ENCODE measurements around the gene GPD2. TPM values are rescaled to one million over a fixed set of nuclear protein-coding genes. Genes with fewer than 3 reads are reported as not detected.

Gene GPD2
- 31.7 TPM for polyA plus RNA-seq (2013, experiment 1 of 2)
- 39.5 TPM for polyA plus RNA-seq (2013, experiment 2 of 2)

DNA sequence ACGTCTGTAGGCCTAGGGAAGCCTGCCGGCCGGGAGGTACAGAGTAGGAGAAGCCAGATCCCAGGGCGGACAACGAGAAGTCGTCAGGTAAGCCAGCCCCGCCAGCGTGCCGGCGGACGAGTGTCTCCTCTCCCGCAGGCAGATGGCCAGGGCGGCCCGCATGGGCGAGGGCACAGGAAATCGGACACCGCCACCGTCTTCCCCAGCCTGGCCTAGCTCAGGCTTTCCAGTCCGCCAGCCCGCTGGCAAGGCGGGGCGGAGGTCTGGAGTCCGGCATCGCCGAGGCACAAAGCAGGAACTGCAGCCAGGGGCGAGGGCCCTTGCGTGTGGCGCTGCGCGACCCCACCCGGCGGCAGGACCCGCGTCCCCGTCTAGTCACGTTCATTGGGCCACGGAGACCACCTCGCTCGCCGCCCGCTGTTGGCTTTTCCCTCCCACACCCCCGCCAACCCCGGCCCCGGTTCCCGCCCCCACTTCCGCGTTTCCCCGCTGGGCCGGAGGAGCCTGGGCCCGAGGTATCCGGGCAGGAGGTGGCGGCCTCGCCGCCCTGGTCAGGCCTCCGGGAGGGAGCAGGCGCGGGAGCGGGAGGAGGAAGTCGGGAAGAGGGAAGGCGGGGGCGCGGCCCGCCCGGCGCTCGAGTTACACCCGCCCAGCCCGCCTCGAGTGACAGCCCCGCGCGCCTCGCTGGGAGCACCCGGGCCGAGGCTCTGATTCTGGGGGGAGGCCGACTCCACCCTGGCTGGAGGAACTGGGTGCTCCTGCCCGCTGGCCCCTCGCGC lies at the start of gene GPD2:
Gene GPD2 (plus strand): TSS at position 662 of the 779 bp plus-strand sequence. CDS start 39,727 bp downstream, outside the sequence.
- Histone ChIP-seq H3K9me3 (ENCODE audit: insufficient read depth, low read depth, low read length) (no peaks in the 10 kb centered on the region), H3K4me3 (ENCODE audit: low read length) (peak within 1 kb of the TSS; percentile 70), H3K36me3 (ENCODE audit: insufficient read depth, low read length) (no peaks in the 10 kb centered on the region), H3K4me1 (ENCODE audit: insufficient read depth, low read length) (peaks cover 32% of the 10 kb centered on the region), H3K9ac (ENCODE audit: low read depth, low read length) (peak within 1 kb of the TSS; percentile 84), H3K27ac (ENCODE audit: low read depth, low read length) (peak within 1 kb of the TSS; percentile 94), H3K27me3 (ENCODE audit: insufficient read depth, low read length) (no peaks in the 10 kb centered on the region)
- WGBS: under 1% methylated on average over 79 of the region's 79 CpGs

DNA sequence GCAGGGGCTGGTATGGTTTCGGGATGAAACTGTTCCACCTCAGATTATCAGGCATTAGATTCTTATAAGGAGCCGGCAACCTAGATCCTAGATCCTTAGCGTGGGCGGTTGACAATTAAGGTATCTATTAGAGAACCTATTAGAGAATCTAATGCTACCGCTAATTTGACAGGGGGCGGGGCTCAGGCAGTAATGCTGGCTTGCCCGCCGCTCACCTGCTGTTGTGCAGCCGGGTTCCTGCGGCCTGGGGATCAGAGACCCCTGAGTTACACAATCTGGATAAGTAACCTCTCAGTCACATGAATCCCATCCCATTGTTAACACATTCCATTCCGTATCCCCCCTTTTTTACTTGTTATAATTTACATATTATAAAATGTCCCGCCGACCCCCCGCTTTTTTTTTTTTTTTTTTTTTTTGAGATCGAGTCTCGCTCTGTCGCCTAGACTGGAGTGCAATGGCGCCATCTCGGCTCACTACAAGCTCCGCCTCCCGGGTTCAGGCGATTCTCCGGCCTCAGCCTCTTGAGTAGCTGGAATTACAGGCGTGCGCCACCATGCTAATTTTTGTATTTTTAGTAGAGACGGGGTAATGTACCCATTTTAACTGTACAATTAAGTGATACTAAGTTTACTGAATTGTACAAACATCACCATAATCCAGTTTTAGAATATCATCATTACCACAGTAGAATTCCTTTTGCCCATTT lies 42.0 kb upstream of the GPD2 start:
- WGBS: 97% methylated on average over 22 of the region's 26 CpGs
- no peaks in the 10 kb centered on the region for H3K36me3 ChIP-seq (ENCODE audit: insufficient read depth, low read length)
- H3K27me3 ChIP-seq (ENCODE audit: insufficient read depth, low read length): peaks cover 7% of the 10 kb centered on the region
- no peaks in the 10 kb centered on the region for H3K9me3 ChIP-seq (ENCODE audit: insufficient read depth, low read depth, low read length)
- H3K4me1 ChIP-seq (ENCODE audit: insufficient read depth, low read length): no peaks in the 10 kb centered on the region
- H3K9ac ChIP-seq (ENCODE audit: low read depth, low read length): no peak overlapping the region
- H3K27ac ChIP-seq (ENCODE audit: low read depth, low read length): no peak overlapping the region
- H3K4me3 ChIP-seq (ENCODE audit: low read length): no peak overlapping the region

- Histone ChIP-seq H3K4me1 (ENCODE audit: insufficient read depth, low read length) (no peaks in the 10 kb centered on the region), H3K9me3 (ENCODE audit: insufficient read depth, low read depth, low read length) (no peaks in the 10 kb centered on the region)
These were observed 40.1 kb upstream of the GPD2 start for GRCh38 chr2:156396126-156396525.

DNA sequence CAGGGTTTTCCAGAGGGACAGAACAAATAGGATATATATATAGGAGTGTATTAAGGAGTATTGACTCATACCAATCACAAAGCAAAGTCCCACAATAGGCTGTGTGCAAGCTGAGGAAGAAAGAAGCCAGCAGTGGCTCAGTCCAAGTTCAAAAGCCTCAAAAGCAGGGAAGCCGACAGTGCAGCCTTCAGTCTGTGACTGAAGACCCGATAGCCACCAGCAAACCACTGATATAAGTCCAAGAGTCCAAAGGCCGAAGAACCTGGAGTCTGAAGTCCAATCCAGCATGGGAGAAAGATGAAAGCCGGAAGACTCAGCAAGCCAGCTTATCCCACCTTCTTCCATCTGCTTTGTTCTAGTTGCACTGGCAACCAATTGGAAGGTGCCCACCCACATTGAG lies 39.0 kb upstream of the GPD2 start:
- Histone ChIP-seq H3K4me3 (ENCODE audit: low read length) (no peak overlapping the region), H3K9me3 (ENCODE audit: insufficient read depth, low read depth, low read length) (no peaks in the 10 kb centered on the region), H3K27me3 (ENCODE audit: insufficient read depth, low read length) (peaks cover 14% of the 10 kb centered on the region), H3K27ac (ENCODE audit: low read depth, low read length) (no peak overlapping the region), H3K9ac (ENCODE audit: low read depth, low read length) (no peak overlapping the region), H3K4me1 (ENCODE audit: insufficient read depth, low read length) (peaks cover 4% of the 10 kb centered on the region; the same call in 1 of the 2 replicates), H3K36me3 (ENCODE audit: insufficient read depth, low read length) (no peaks in the 10 kb centered on the region)
- WGBS: 94% methylated on average over 4 of the region's 4 CpGs

More at GRCh38 chr2:156396126-156396525, 40.1 kb upstream of the GPD2 start:
- peaks cover 14% of the 10 kb centered on the region for H3K27me3 ChIP-seq (ENCODE audit: insufficient read depth, low read length)
- WGBS: 96% methylated on average over 1 of the region's 2 CpGs
- no peak overlapping the region for H3K4me3 ChIP-seq (ENCODE audit: low read length)
- no peaks in the 10 kb centered on the region for H3K36me3 ChIP-seq (ENCODE audit: insufficient read depth, low read length)
- H3K27ac ChIP-seq (ENCODE audit: low read depth, low read length): no peak overlapping the region
- H3K9ac ChIP-seq (ENCODE audit: low read depth, low read length): no peak overlapping the region

- no peak overlapping the region for H3K9ac ChIP-seq (ENCODE audit: low read depth, low read length)
- 90% methylated on average over 5 of the region's 5 CpGs for WGBS
- peaks cover 4% of the 10 kb centered on the region; the same call in 1 of the 2 replicates for H3K4me1 ChIP-seq (ENCODE audit: insufficient read depth, low read length)
- no peaks in the 10 kb centered on the region for H3K9me3 ChIP-seq (ENCODE audit: insufficient read depth, low read depth, low read length)
- H3K27me3 ChIP-seq (ENCODE audit: insufficient read depth, low read length): peaks cover 14% of the 10 kb centered on the region
- no peak overlapping the region for H3K4me3 ChIP-seq (ENCODE audit: low read length)
- H3K36me3 ChIP-seq (ENCODE audit: insufficient read depth, low read length): no peaks in the 10 kb centered on the region
- H3K27ac ChIP-seq (ENCODE audit: low read depth, low read length): no peak overlapping the region
These were observed 38.0 kb upstream of the GPD2 start for GRCh38 chr2:156398176-156398575.

DNA sequence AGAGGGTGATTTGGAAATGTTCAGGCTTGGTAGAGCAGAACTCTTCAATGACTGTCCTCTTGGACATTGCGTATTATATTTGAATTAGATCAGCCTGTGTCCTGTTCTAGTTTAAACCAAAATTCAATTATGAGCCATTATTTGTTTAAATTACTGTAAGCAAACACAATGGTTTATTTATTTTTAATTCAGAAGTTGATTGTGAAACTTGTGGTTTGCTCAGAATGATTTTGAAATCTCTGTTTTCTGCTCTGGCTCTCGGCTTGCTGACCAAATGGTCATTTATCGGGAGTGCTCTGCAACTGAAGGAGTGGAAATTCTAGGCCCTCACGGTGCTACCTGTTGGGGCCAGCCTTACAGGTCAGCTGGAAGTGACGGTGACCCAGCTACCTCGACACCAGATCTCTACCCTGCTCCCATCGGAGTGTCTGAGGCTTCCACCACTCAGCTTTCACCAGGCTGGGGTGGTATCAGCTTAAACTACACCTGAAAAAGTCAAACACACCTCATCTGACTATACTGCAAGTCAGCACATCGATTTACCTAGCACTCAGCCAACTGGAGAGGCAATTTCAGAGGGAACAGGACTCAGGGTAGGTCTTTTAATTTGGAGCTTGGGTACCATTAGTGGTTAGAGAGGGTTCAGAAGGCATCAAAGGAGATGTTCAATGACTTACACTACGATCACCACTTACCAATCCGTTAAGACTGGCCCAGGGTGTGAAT lies 36.8 kb upstream of the GPD2 start:
- no peak overlapping the region for H3K9ac ChIP-seq (ENCODE audit: low read depth, low read length)
- H3K27ac ChIP-seq (ENCODE audit: low read depth, low read length): no peak overlapping the region
- H3K4me1 ChIP-seq (ENCODE audit: insufficient read depth, low read length): peaks cover 4% of the 10 kb centered on the region; the same call in 1 of the 2 replicates
- peaks cover 14% of the 10 kb centered on the region for H3K27me3 ChIP-seq (ENCODE audit: insufficient read depth, low read length)
- peak overlapping the region; percentile 83 for H3K4me3 ChIP-seq (ENCODE audit: low read length)
- 81% methylated on average over 8 of the region's 10 CpGs for WGBS
- H3K9me3 ChIP-seq (ENCODE audit: insufficient read depth, low read depth, low read length): no peaks in the 10 kb centered on the region
- H3K36me3 ChIP-seq (ENCODE audit: insufficient read depth, low read length): no peaks in the 10 kb centered on the region

DNA sequence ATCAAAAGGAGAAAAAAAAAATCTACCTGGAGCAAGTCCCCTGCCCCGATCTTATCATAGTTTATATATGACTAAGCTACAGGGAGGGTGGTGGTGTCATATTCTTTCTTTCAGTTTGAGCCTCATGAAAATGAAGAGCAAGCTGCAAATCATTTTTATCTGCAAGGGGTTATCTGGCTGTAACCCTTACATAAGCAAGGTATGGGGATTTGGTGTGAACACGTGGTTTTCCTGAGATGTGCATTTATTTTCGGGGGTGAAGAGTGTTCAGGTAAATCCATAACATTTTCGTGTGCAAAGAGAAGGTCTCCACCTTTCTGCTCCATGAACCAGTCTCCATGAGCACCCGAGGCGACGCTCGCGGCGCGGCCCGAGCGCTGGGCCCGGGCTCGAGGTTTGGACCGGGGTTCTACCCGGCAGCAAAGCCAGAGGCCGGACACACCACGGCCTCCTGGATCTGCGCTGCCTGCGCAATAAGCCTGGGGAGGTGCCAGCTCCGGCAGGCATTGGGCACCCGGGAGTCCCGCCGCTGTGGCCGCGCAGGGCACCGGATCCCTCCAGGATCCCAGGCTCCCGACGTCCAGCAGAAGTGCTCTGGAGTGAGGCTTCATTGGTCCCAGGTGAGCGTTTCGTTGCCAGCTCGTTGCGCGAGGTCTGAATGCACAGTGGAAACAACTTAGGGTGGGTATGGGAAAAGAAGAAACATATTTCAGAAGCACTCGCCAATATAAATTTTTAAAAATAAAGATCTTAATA lies 36.1 kb upstream of the GPD2 start:
- Histone ChIP-seq H3K9ac (ENCODE audit: low read depth, low read length) (peak overlapping the region; percentile 61), H3K27ac (ENCODE audit: low read depth, low read length) (no peak overlapping the region), H3K4me3 (ENCODE audit: low read length) (peak overlapping the region; percentile 83), H3K9me3 (ENCODE audit: insufficient read depth, low read depth, low read length) (no peaks in the 10 kb centered on the region), H3K36me3 (ENCODE audit: insufficient read depth, low read length) (no peaks in the 10 kb centered on the region), H3K27me3 (ENCODE audit: insufficient read depth, low read length) (peaks cover 14% of the 10 kb centered on the region), H3K4me1 (ENCODE audit: insufficient read depth, low read length) (peaks cover 4% of the 10 kb centered on the region; the same call in 1 of the 2 replicates)
- 1% methylated on average over 34 of the region's 36 CpGs for WGBS

GRCh38 chr2:156400706-156401678 lies 35.2 kb upstream of the GPD2 start:
- Histone ChIP-seq H3K4me1 (ENCODE audit: insufficient read depth, low read length) (peaks cover 4% of the 10 kb centered on the region; the same call in 1 of the 2 replicates), H3K36me3 (ENCODE audit: insufficient read depth, low read length) (no peaks in the 10 kb centered on the region), H3K9ac (ENCODE audit: low read depth, low read length) (peak overlapping the region; percentile 65), H3K27ac (ENCODE audit: low read depth, low read length) (0 out of 2 replicates have a peak overlapping the region, but pooled peaks have one; percentile 18), H3K27me3 (ENCODE audit: insufficient read depth, low read length) (peaks cover 14% of the 10 kb centered on the region), H3K9me3 (ENCODE audit: insufficient read depth, low read depth, low read length) (no peaks in the 10 kb centered on the region), H3K4me3 (ENCODE audit: low read length) (peak overlapping the region; percentile 83)
- under 1% methylated on average over 19 of the region's 19 CpGs for WGBS

GRCh38 chr2:156401861-156402260 lies 34.3 kb upstream of the GPD2 start:
- 90% methylated on average over 5 of the region's 5 CpGs for WGBS

More at GRCh38 chr2:156401861-156402260, 34.3 kb upstream of the GPD2 start:
- Histone ChIP-seq H3K9me3 (ENCODE audit: insufficient read depth, low read depth, low read length) (no peaks in the 10 kb centered on the region), H3K36me3 (ENCODE audit: insufficient read depth, low read length) (no peaks in the 10 kb centered on the region), H3K27ac (ENCODE audit: low read depth, low read length) (no peak overlapping the region), H3K27me3 (ENCODE audit: insufficient read depth, low read length) (peaks cover 14% of the 10 kb centered on the region), H3K9ac (ENCODE audit: low read depth, low read length) (no peak overlapping the region), H3K4me1 (ENCODE audit: insufficient read depth, low read length) (peaks cover 4% of the 10 kb centered on the region; the same call in 1 of the 2 replicates), H3K4me3 (ENCODE audit: low read length) (no peak overlapping the region)

Measured in HUES64 (cell line).